ENCODE results near the gene CAND1.

CAND1 gene

GRCh38 chr12:67268896-67269632, at the start of gene CAND1:
Gene CAND1, plus strand, starts transcription at chr12:67269358. Its CDS starts 360 bp downstream, at chr12:67269718.
- DNase-seq, result peak; percentile 100

DNA sequence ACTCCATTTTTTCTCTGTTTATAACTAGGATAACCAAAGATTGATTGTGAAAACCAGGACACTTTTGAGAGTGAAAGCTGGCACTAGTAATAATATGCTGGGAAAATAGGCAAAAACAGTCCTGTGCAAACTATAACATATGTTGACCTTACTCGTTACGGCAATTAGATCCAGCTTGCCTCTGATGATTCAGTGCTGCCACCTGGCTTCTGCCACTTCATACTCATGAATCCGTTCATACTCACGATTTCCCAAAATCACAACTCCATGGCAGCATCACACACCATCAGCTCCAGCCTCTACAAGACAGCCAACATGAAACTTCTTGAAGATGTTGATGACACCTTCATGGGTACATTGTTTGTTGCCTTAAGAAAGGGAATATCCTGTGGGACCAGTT, 49.1 kb upstream of the CAND1 start:
- no peak for DNase-seq

DNA sequence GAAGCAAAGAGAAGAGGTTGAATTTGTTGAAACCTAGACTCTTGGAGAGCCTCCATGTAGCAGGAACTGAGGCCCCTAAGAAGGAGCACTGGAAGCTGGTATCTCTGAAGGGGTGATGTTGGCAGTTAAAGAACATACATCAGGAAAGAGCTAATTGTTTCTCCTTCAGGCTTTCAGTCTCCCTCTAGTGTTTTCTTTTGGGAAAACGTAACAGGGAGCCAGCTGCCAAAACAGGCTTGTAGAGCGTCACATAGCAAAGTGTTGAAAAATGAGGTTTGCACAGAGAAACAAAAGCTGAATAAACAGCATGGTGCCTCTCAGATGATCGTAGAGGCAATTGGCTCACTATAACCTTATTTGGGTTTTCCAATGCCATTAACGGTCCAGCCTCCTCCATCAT, 46.9 kb upstream of the CAND1 start:
- peak; percentile 10 for DNase-seq

DNA sequence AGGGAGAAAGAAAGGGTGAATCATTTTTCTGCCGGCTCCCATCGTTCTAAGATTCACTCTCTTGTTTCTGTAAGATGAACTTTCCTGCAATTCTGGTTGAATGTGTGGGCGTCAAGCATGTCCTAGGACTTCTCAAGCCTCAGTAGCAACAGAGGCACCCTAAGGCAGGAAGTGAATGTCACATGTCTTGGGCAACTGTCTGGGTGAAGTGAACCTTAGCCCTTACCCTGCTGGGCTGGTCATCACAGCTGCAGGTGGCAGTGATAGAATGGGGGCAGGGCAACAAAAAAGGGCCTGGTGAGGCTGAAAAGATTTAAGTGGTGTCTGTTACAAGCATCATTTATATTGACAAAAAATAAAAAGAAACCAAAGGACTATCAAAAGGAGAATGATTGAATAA, 45.9 kb upstream of the CAND1 start:
- DNase-seq, result no peak

DNA sequence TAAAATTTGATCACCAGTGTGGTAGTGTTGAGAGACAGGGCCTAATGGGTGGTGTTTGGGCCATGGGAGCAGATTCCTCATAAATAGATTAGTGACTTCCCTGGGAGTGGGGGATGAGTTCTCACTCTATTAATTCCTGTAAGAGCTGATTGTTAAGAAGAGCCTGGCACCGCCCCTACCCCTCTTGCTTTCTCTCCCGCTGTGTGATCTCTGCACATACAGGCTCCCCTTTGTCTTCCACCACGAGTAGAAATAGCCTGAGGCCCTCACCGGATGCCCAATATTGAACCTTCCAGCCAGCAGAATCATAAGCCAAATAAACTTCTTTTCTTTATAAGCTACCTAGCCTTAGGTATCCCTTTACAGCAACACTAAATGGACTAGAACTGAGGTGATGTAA, 31.9 kb upstream of the CAND1 start:
- DNase-seq, result no peak

DNA sequence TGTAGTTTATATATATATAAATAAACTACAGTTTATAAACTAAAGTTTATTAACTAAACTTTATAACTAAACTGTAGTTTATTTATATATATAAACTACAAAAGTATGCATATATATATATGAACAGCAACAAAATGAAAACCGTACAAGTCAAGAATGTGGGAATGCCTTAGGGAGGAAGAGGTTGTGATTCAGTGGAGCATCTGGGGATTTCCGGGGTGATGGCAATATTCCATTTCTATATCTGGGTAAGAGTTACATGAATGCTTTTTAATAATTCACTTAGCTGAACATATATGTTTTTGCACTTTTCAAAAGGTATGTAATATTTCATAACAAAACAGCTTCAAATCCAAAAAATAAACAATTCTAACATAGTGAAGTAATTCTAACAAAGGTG, 30.1 kb upstream of the CAND1 start:
- peak; percentile 22 for DNase-seq

GRCh38 chr12:67241482-67241881, 27.7 kb upstream of the CAND1 start:
- DNase-seq, result peak; percentile 17

DNA sequence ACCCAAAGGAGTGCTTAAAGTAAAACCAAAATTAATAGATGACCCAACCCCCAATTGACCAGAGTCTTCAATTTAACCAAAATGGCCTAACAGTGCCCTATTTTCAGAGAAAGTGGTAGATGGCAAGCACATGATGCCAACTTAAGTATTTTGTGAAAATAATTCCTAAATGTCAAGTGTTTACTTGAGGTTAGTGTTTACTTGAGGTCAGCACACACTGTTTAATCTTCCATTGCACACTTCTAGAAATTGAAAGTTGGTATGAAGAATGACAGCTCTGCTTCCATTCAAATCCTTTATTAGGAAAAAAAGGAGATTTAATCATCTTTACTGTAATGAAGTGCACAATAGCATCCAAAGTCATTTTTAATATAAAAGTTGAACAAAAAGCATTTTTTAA, 25.9 kb upstream of the CAND1 start:
- DNase-seq, result no peak

- no peak for DNase-seq
Observed at GRCh38 chr12:67245571-67245970, 23.6 kb upstream of the CAND1 start.

GRCh38 chr12:67251012-67251411, 18.1 kb upstream of the CAND1 start:
- no peak for DNase-seq

- no peak for DNase-seq
Observed at GRCh38 chr12:67254372-67255026, 14.7 kb upstream of the CAND1 start.

GRCh38 chr12:67256649-67257048, 12.5 kb upstream of the CAND1 start:
- DNase-seq, result no peak

DNA sequence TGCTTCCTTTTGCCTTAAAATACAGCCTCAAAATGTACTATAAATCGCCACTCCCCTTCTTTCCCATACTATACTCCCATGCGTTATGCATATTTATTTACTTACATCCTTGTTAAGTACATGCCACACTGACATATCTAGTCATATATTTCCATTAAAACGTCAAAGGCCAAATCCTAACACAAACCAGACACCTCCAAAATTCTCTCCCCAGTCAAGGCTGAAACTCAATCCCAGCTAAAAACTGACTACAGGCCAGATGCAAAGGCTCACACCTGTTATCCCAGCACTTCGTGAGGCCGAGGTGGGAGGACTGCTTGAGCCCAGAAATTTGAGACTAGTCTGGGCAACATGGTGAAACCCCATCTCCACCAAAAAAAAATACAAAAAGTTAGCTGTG, 5.7 kb upstream of the CAND1 start:
- no peak for DNase-seq

DNA sequence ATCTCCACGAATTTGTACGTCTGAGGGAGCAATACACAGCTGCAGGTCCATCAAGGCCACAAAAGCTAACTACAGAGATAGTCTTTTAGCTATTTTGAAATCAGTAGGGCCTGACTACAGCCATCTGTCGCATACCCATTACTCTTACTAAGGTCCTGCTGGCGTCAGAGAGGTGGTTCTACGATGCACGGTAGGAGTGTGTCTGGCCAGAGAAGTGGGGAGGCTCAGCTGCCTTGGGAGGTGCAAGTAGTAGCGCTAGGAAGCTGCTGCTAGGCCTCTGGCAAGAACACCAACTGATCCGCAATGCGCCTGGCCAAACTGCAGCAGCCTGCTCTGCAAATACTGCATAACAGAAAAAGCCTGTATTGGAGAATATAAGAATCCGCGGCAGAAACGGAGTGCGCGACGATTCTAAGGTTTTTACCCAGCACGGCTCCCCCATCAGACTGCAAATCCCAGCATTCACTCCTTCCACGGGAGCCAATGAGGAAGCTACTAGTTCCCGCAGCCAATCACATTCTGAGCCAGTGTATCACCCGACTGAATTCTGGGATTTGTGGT, 743 bp upstream of the CAND1 start:
- peak; percentile 99 for DNase-seq

DNA sequence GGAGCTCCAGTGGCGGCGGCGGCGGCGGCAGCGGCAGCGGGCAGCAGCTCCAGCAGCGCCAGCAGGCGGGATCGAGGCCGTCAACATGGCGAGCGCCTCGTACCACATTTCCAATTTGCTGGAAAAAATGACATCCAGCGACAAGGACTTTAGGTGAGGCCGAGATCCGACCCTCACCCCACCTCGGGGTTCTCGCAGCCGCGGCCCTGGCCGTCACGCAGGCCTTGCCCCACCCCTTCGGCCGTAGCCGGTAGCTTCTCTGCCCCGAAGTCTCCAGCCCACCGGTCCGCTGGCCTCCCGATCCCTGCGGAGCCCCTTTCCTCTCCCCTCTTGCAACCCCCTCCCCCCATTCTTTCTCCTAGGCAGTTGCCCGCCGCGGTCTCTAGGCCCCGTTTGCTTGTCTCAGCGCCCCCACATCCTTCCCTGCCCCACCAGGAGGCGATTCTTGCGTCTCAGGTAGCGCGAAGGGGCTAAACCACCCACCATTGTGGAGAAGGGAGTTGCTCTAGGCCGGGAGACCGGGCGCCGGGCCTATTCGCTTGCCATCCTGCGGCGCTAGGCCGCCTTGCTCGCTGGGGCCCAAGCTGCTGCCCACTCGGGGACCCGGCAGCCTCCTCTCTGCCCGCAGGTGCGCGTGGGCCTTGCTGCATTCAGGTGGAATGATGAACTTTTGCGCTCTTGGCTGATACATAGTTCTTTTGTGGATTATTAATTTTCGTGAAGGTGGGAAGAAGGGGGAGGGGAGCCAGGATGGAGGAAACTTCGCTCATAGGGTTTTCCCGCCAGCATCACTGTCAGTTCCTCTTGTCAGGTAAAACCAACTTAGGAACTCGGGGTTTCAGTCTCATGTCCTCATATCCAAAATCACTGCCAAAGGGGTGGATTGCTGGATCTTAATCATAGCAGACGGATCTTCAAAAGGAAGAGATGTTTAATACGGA, 745 bp downstream of the CAND1 start:
- DNase-seq, result peak; percentile 34

DNA sequence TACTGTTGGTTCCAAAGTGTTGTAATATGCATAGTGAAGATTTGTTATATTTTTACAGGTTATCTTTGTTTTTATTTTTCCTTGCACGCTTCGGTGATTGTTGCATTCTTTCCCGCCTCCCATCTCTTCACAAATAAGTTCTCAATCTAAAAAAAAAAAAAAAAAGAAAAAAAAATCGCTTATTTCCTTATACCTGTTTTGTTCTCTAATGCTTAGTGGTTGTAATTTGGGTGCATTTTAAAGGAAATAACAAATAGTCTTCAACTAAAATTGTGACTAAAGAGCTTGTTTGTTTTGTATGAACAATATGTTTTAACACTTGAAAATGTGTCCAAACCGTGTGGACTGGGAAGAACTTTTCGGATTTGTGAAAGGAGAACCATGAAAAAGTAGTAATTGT, 1.5 kb downstream of the CAND1 start:
- DNase-seq, result no peak

GRCh38 chr12:67271976-67272375, 2.8 kb downstream of the CAND1 start:
- DNase-seq, result peak; percentile 27

DNA sequence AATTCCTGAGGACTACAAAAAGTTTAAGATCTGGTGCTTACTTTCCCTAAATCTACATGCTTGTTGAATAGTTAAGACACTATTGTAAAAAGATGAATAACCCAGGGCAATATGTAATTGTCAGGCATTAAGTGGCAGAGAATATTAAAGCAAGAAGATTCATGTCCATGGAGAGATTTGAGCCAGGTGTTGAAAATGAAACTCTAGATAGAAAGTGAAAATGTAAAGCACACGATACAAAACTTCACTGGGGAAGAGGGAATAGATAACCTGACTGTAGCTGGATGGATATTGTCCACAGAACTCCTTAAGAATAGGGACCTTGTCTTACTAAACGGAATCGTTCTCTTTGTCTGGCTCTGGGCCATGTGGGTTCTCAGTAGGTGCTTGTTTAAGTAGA, 5.0 kb downstream of the CAND1 start:
- no peak for DNase-seq

DNA sequence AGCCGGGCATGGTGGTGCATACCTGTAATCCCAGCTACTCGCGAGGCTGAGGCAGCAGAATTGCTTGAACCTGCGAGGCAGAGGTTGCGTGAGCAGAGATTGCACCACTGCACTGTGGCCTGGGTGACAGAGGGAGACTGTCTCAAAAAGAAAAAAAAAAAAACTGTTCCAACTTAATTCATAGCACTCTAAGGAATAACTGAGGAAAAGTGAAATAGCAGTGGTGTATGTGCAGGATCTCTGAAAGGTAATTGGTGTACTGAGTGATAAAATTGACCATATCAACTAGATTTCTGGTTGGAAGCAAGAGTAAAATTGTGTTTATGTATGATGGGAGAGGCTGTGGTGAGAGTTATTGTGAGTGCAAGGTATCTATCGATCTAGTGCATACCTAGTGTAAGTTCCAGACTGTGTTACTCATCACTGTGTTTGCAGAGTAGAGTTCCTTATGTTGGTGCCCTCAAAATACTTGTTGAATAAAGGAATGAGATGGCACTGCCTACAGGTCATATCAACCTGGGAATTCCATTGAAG, 6.3 kb downstream of the CAND1 start:
- peak; percentile 4 for DNase-seq

- no peak for DNase-seq
Observed at GRCh38 chr12:67276421-67276820, 7.3 kb downstream of the CAND1 start.

DNA sequence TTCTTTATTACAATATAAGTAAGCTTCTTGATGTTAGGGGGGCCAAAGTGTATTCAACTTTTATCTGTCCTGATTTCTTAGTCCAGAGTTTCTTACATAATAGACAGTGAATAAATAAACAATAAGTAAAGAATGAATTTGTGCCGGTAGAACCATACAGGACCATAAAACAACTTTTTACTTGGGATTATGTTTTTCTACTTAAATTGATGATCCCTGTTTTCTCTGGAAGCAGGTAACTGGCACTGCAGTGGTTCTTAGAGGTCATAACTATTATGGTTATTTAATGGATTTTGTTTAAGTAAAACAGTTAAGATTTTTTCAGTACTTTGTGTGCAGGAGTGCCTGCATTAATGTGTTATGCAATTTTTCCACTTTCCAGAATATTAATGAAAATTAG, 10.5 kb downstream of the CAND1 start:
- no peak for DNase-seq

DNA sequence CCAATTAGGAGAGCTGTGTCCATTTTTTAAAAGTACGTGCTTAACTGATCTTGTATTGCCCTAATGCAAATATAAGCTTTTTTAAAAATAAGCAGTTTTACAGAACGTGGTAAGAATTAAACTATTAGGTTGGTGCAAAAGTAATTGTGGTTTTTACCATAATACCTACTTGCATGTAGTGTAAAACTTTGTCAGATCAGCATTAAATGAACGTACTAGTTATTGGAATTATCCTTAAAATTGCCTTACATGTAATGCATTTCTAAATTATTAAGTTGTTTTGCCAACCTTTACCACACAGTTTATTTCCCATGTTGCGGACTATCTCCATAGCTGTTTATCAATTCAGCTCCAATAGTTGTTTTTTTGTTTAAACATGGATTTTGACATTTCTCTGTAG, 10.9 kb downstream of the CAND1 start:
- no peak for DNase-seq

DNA sequence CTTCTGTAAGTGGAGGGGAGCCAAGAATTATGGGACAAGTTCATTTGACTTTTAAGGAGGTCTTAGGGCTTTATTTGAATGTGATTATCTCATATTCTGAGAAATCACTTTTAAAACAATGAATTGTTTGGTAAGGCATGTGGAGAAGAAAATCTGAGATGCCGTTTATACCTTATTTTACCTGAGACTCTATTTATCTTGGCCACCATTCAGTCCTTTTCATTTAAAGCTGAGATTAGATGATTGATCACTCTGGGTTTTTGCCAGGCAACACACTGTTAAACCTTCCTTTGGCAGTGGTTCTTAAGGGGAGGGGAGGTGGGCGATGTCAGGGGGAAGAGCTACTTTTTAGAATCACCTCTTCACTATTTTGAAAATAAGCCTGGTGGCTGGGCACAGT, 11.4 kb downstream of the CAND1 start:
- DNase-seq, result no peak
